MM.1S (cell line): Measurements from ENCODE around the gene RPAIN.

Experiments
- CTCF ChIP-seq: fragments of 300-600 bp; sonication (generic); IDR thresholded peaks from 2 replicates; pipeline ENCODE4 v1.5.1; 2016; ENCODE audit warnings: antibody characterized with exemption, low read length, mixed read lengths
- EZH2 ChIP-seq: fragments of 300-600 bp; sonication (generic); optimal IDR thresholded peaks from 2 replicates; pipeline ENCODE3; 2017; ENCODE audit warnings: low read depth, mild to moderate bottlenecking, antibody characterized with exemption, low read length, mixed read lengths
- EZH2phosphoT487 ChIP-seq: fragments of 300-600 bp; sonication (generic); IDR thresholded peaks from 2 replicates; pipeline ENCODE4 v1.6.1; 2018; ENCODE audit warnings: antibody characterized with exemption, low read length

- no peak for TF ChIP-seq EZH2phosphoT487
- no peak for TF ChIP-seq CTCF
- TF ChIP-seq EZH2 = no peak
These were observed 61.5 kb downstream of the RPAIN start for GRCh38 chr17:5481451-5481850.
